Measurements from ENCODE around the gene ACSF3.
"Not testable (repeated sequence)": the region's sequence is repeated elsewhere in the genome, so short reads cannot be mapped to it uniquely, and the experiment has no call there.

DNA sequence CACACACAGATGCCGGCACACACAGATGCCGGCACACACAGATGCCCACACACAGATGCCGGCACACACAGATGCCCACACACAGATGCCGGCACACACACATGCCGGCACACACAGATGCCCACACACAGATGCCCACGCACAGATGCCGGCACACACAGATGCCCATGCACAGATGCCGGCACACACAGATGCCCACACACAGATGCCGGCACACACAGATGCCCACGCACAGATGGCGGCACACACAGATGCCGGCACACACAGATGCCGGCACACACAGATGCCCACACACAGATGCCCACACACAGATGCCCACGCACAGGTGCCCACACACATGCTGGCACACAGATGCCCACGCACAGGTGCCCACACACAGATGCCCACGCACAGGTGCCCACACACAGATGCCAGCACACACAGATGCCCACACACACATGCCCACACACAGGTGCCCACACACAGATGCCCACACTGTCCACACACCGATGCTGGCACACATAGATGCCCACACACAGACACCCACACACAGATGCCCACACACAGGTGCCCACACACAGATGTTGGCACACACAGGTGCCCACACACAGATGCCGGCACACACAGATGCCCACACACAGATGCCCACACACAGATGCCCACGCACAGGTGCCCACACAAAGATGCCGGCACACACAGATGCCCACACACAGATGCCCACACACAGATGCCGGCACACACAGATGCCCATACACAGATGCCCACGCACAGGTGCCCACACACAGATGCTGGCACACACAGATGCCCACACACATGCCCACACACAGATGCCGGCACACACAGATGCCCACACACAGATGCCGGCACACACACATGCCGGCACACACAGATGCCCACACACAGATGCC lies 95.1 kb downstream of the ACSF3 start:
- TF ChIP-seq, protein P1, sequence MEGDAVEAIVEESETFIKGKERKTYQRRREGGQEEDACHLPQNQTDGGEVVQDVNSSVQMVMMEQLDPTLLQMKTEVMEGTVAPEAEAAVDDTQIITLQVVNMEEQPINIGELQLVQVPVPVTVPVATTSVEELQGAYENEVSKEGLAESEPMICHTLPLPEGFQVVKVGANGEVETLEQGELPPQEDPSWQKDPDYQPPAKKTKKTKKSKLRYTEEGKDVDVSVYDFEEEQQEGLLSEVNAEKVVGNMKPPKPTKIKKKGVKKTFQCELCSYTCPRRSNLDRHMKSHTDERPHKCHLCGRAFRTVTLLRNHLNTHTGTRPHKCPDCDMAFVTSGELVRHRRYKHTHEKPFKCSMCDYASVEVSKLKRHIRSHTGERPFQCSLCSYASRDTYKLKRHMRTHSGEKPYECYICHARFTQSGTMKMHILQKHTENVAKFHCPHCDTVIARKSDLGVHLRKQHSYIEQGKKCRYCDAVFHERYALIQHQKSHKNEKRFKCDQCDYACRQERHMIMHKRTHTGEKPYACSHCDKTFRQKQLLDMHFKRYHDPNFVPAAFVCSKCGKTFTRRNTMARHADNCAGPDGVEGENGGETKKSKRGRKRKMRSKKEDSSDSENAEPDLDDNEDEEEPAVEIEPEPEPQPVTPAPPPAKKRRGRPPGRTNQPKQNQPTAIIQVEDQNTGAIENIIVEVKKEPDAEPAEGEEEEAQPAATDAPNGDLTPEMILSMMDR (IDR thresholded peaks at IDR 0.05): not testable (repeated sequence)
- not testable (repeated sequence) for TF ChIP-seq POLR2A (IDR thresholded peaks at IDR 0.05)

All from testis (tissue), 2 donors.